Measurements from ENCODE around the gene SIDT1. TPM values are rescaled to one million over a fixed set of nuclear protein-coding genes. Genes with fewer than 3 reads are reported as not detected.

The SIDT1 gene
- total RNA-seq, result 59.9 TPM
- polyA plus RNA-seq, result 10 to 100 TPM; 13.6 to 18.1 (median 17.7) TPM

DNA sequence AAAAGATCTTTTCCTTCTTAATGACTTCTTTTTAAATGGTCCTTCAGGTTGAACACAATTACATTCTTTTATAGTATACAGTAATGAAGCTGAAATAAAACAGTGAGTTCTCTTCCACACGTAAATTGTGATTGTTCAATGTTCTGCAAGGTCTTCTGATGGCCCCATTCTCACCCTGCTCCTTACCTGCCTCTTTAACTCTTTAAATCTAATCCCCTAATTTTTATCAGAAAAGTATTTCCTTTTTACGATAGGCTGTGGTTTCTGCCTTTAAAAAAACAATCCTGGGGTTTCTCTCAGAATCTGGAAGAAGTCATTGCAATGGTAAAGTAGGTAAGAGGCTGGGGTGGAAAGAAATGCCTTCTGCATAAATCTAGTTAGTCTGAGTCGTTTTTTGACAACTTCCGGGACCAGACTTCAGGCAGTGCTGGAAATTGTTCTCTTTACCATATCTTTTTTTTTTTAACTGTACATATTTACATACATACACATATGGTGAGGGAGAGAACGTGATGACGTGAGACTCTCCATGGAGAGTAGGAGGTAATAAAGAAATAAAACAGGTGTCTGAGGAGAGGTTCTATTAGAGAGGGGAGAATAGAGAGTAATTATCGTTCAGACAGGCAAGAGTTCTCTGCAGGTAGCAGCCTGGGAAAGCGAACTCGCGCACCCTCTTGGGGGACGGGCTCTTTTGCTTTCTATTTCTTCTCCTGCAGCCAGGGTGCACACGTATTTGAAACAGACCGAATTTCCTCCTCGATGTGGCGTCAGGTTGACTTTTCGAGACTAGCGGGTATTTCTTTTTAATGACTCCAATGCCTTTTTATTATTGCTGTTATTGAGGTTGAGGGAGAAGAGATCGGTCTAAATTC lies at the start of gene SIDT1:
Gene SIDT1 (plus strand): TSS at position 730 of the 872 bp plus-strand sequence. CDS start 467 bp downstream, outside the sequence.
- Histone ChIP-seq H3K9me3 (ENCODE audit: control insufficient read depth in 2 of 2, low read length in 2 of 2) (no peaks in the 10 kb centered on the region), H3K4me3 (ENCODE audit: low read depth, low read length) (peak within 1 kb of the TSS; percentile 84), H3K27ac (ENCODE audit: insufficient read depth, low read length, poor library complexity, severe bottlenecking) (peak within 1 kb of the TSS; percentile 89), H3K4me1 (ENCODE audit: control insufficient read depth, insufficient read depth, low read length, poor library complexity, severe bottlenecking) (peaks cover 37% of the 10 kb centered on the region), H3K27me3 (ENCODE audit: control insufficient read depth, insufficient read depth, low read length) (no peaks in the 10 kb centered on the region), H3K36me3 (ENCODE audit: control insufficient read depth, insufficient read depth, low read length) (peaks cover under 1% of the 10 kb centered on the region)
- peak; percentile 83 to 84 for ATAC-seq (ENCODE audit: low read depth in 2 of 2)
- Mint-ChIP-seq H3K4me3 (peak within 1 kb of the TSS; percentile 96 to 100 (median 97)), H3K27ac (peak within 1 kb of the TSS; percentile 97 to 100 (median 100)), H3K27me3 (peaks cover 10% of the 10 kb centered on the region), H3K4me1 (peaks cover 26 to 52% (median 42%) of the 10 kb centered on the region in 4 donors), H3K9me3 (peaks cover 0 to 2% (median 0%) of the 10 kb centered on the region in 7 donors), H3K36me3 (peaks cover 9% of the 10 kb centered on the region)
- DNase-seq, result peak; percentile 50 to 90 (median 81)

DNA sequence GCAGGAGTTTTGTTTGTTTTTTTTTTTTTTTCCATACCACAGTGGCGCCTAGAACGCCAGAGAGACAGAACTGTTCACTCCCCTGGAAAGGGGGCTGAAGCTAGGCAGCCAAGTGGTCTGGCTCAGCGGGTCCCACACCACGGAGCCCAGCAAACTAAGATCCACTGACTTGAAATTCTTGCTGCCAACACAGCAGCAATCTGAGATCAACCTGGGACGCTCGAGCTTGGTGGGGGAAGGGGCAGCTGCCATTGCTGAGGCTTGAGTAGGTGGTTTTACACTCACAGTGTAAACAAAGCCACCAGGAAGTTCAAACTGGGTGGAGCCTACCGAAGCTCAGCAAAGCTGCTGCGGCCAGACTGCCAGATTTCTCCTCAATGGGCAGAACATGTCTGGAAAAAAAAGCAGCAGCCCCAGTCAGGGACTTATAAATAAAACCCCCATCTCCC lies 47.2 kb upstream of the SIDT1 start:
- peaks cover 18% of the 10 kb centered on the region for H3K36me3 Mint-ChIP-seq
- ATAC-seq (ENCODE audit: low read depth in 2 of 2) (peak in 1 of 2 donors; percentile 39), DNase-seq (peak in 2 of 3 donors; percentile 44 to 59)
- H3K4me3 Mint-ChIP-seq, result peak overlapping the region in 2 of 4 donors; percentile 42 to 65
- peaks cover 10% of the 10 kb centered on the region for H3K4me1 ChIP-seq (ENCODE audit: control insufficient read depth, insufficient read depth, low read length, poor library complexity, severe bottlenecking)
- H3K27me3 Mint-ChIP-seq, result no peaks in the 10 kb centered on the region
- H3K36me3 ChIP-seq (ENCODE audit: control insufficient read depth, insufficient read depth, low read length), result no peaks in the 10 kb centered on the region
- no peak overlapping the region for H3K4me3 ChIP-seq (ENCODE audit: low read depth, low read length)
- H3K4me1 Mint-ChIP-seq, result peaks cover 9 to 25% (median 12%) of the 10 kb centered on the region in 4 donors
- no peak overlapping the region for H3K27ac ChIP-seq (ENCODE audit: insufficient read depth, low read length, poor library complexity, severe bottlenecking)
- H3K27ac Mint-ChIP-seq, result peak overlapping the region; percentile 79 to 86 (median 84)
- H3K27me3 ChIP-seq (ENCODE audit: control insufficient read depth, insufficient read depth, low read length), result no peaks in the 10 kb centered on the region
- H3K9me3 ChIP-seq (ENCODE audit: control insufficient read depth in 2 of 2, low read length in 2 of 2), result no peaks in the 10 kb centered on the region
- H3K9me3 Mint-ChIP-seq, result peaks cover 0 to 11% (median 2%) of the 10 kb centered on the region in 7 donors

DNA sequence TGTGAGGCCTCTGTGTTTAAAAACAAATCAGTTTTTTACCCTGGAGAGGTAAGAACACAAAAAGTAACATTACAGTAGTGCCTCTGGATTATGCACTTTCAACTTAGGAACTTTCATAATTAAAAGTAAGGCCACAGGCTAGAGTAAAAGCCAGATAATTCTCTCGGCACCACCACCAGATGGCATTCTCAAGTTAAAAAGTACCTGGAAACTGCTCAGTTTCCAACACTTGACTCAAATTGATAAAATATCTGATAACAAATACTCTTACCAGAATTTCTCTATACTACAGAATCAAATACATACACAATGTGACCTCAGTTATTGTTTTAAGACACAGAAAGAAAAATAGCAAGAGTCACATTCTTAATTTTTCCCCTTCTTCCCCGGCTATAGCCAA lies 37.3 kb upstream of the SIDT1 start:
- Mint-ChIP-seq H3K9me3 (no peaks in the 10 kb centered on the region), H3K27me3 (no peaks in the 10 kb centered on the region), H3K4me1 (peaks cover 2 to 11% (median 5%) of the 10 kb centered on the region in 4 donors), H3K4me3 (no peak overlapping the region), H3K36me3 (peaks cover 19% of the 10 kb centered on the region), H3K27ac (no peak overlapping the region)
- H3K4me1 ChIP-seq (ENCODE audit: control insufficient read depth, insufficient read depth, low read length, poor library complexity, severe bottlenecking), result no peaks in the 10 kb centered on the region
- ATAC-seq (ENCODE audit: low read depth in 2 of 2), result peak in 1 of 2 donors; percentile 52
- peak in 2 of 3 donors; percentile 48 to 70 for DNase-seq
- H3K9me3 ChIP-seq (ENCODE audit: control insufficient read depth in 2 of 2, low read length in 2 of 2), result no peaks in the 10 kb centered on the region
- H3K27me3 ChIP-seq (ENCODE audit: control insufficient read depth, insufficient read depth, low read length), result no peaks in the 10 kb centered on the region
- no peak overlapping the region for H3K27ac ChIP-seq (ENCODE audit: insufficient read depth, low read length, poor library complexity, severe bottlenecking)
- no peak overlapping the region for H3K4me3 ChIP-seq (ENCODE audit: low read depth, low read length)
- H3K36me3 ChIP-seq (ENCODE audit: control insufficient read depth, insufficient read depth, low read length), result peaks cover 5% of the 10 kb centered on the region

DNA sequence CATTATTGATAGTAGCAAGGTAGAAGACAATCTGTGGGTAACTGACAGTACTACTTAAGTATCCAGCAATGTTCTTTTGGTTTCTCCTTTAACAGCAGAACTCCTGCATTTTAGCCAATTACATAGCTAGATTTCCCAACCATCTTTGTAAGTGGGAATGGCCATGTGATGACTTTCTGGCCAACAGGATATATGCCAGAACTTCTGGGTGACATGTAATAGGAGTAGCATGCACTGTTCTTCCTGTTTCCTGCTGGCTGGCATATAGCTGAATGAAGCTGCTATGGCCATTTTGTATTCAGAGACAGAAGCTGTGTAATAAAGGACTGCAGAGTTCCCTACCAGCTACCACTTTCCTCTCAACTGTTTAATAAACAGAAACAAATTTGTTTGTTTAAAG lies 35.4 kb upstream of the SIDT1 start:
- Histone ChIP-seq H3K27ac (ENCODE audit: insufficient read depth, low read length, poor library complexity, severe bottlenecking) (no peak overlapping the region), H3K27me3 (ENCODE audit: control insufficient read depth, insufficient read depth, low read length) (no peaks in the 10 kb centered on the region), H3K4me1 (ENCODE audit: control insufficient read depth, insufficient read depth, low read length, poor library complexity, severe bottlenecking) (no peaks in the 10 kb centered on the region), H3K4me3 (ENCODE audit: low read depth, low read length) (no peak overlapping the region), H3K9me3 (ENCODE audit: control insufficient read depth in 2 of 2, low read length in 2 of 2) (no peaks in the 10 kb centered on the region), H3K36me3 (ENCODE audit: control insufficient read depth, insufficient read depth, low read length) (peaks cover 5% of the 10 kb centered on the region)
- ATAC-seq (ENCODE audit: low read depth in 2 of 2) (no peak), DNase-seq (no peak)
- H3K27me3 Mint-ChIP-seq, result no peaks in the 10 kb centered on the region
- peaks cover 2 to 18% (median 10%) of the 10 kb centered on the region in 4 donors for H3K4me1 Mint-ChIP-seq
- peaks cover 10% of the 10 kb centered on the region for H3K36me3 Mint-ChIP-seq
- no peak overlapping the region for H3K4me3 Mint-ChIP-seq
- no peak overlapping the region for H3K27ac Mint-ChIP-seq
- no peaks in the 10 kb centered on the region for H3K9me3 Mint-ChIP-seq

DNA sequence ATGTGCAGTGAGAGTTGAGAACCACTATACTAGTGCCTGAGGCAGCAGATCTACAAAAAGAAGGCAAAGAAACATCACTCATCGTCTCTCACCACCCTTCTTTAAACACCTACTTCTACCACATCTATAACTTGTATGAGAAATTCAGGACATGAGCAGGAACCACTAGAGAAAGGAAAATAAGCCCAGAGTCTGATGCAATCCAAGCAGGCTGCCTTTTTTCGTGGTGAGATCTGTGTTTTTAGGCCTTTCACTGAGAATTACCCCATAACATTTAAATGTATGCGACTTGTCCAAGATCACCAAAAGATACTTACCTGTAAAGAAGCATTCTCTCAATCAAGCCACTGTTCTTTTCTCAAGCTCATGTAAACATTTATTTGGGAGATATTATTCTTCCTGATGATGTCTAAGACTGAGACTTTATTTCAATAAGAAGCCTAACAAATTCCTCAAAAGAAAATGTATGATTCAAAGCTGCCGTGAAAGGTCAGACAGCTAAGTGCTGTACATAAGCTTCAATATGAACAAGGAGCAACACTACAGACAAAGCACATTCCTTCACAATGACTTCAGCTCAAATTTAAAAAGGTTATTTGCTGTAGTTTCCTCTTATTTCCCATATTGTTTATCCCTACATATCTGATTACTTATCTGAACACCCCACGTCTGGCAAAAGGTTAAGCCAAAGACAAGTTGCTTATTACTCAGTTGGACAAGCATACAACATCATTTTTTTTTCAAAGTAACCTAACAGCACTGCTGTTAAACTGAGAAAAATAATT lies 33.9 kb upstream of the SIDT1 start:
- H3K36me3 Mint-ChIP-seq, result peaks cover 10% of the 10 kb centered on the region

DNA sequence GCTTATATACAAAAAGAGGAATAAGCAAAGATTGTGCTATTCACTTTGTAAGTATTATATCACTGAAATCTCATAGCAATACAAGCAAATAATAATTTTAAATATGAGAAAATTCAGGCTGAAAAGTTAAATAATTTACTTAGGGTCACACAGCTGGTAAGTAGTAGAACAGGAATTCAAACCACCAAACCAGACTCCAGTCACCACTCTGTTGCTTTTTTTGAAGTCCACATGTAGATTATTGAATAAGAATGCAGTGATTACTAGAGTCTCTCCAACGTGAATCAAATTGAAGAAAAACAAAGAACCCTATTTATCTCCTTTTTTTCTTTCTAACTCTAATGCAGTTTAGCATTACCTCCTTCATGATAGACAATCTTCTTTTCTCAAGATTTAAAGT lies 33.3 kb upstream of the SIDT1 start:
- DNase-seq, result no peak
- Histone ChIP-seq H3K27me3 (ENCODE audit: control insufficient read depth, insufficient read depth, low read length) (no peaks in the 10 kb centered on the region), H3K36me3 (ENCODE audit: control insufficient read depth, insufficient read depth, low read length) (peaks cover 5% of the 10 kb centered on the region), H3K4me3 (ENCODE audit: low read depth, low read length) (no peak overlapping the region), H3K4me1 (ENCODE audit: control insufficient read depth, insufficient read depth, low read length, poor library complexity, severe bottlenecking) (no peaks in the 10 kb centered on the region), H3K27ac (ENCODE audit: insufficient read depth, low read length, poor library complexity, severe bottlenecking) (no peak overlapping the region), H3K9me3 (ENCODE audit: control insufficient read depth in 2 of 2, low read length in 2 of 2) (no peaks in the 10 kb centered on the region)
- ATAC-seq (ENCODE audit: low read depth in 2 of 2), result no peak
- Mint-ChIP-seq H3K36me3 (peaks cover 10% of the 10 kb centered on the region), H3K27ac (peak overlapping the region in 1 of 3 donors; percentile 4), H3K4me3 (no peak overlapping the region), H3K27me3 (no peaks in the 10 kb centered on the region), H3K9me3 (no peaks in the 10 kb centered on the region), H3K4me1 (peaks cover 2 to 16% (median 11%) of the 10 kb centered on the region in 4 donors)

More for the DNA sequence above, 33.9 kb upstream of the SIDT1 start:
- H3K9me3 Mint-ChIP-seq, result no peaks in the 10 kb centered on the region
- H3K4me3 Mint-ChIP-seq, result no peak overlapping the region
- H3K27ac ChIP-seq (ENCODE audit: insufficient read depth, low read length, poor library complexity, severe bottlenecking), result no peak overlapping the region
- H3K4me3 ChIP-seq (ENCODE audit: low read depth, low read length), result no peak overlapping the region
- ATAC-seq (ENCODE audit: low read depth in 2 of 2), result no peak
- H3K36me3 ChIP-seq (ENCODE audit: control insufficient read depth, insufficient read depth, low read length), result peaks cover 5% of the 10 kb centered on the region
- no peak for DNase-seq
- no peaks in the 10 kb centered on the region for H3K27me3 ChIP-seq (ENCODE audit: control insufficient read depth, insufficient read depth, low read length)
- peaks cover 2 to 18% (median 11%) of the 10 kb centered on the region in 4 donors for H3K4me1 Mint-ChIP-seq
- H3K9me3 ChIP-seq (ENCODE audit: control insufficient read depth in 2 of 2, low read length in 2 of 2), result no peaks in the 10 kb centered on the region
- no peak overlapping the region for H3K27ac Mint-ChIP-seq
- H3K4me1 ChIP-seq (ENCODE audit: control insufficient read depth, insufficient read depth, low read length, poor library complexity, severe bottlenecking), result no peaks in the 10 kb centered on the region
- no peaks in the 10 kb centered on the region for H3K27me3 Mint-ChIP-seq

DNA sequence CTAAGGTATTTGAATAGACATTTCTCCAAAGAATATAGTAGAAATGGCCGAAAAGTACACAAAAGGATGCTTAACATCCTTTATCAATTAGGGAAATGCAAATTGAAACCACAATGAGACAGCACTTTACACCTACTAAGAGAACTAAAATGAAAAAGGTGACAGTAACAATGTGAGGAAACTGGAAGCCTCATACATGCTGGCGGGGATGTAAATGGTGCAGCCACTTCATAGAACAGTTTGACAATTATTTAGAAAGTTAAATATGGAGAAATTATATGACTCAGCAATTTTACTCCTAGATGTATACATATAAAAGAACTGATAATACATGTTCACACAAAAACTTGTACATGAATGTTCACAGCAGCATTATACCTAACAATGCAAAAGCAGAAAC lies 30.8 kb upstream of the SIDT1 start:
- ATAC-seq (ENCODE audit: low read depth in 2 of 2), result no peak
- H3K27ac Mint-ChIP-seq, result no peak overlapping the region
- Histone ChIP-seq H3K27ac (ENCODE audit: insufficient read depth, low read length, poor library complexity, severe bottlenecking) (no peak overlapping the region), H3K9me3 (ENCODE audit: control insufficient read depth in 2 of 2, low read length in 2 of 2) (no peaks in the 10 kb centered on the region), H3K36me3 (ENCODE audit: control insufficient read depth, insufficient read depth, low read length) (peaks cover 21% of the 10 kb centered on the region), H3K27me3 (ENCODE audit: control insufficient read depth, insufficient read depth, low read length) (no peaks in the 10 kb centered on the region), H3K4me1 (ENCODE audit: control insufficient read depth, insufficient read depth, low read length, poor library complexity, severe bottlenecking) (no peaks in the 10 kb centered on the region), H3K4me3 (ENCODE audit: low read depth, low read length) (no peak overlapping the region)
- H3K4me3 Mint-ChIP-seq, result no peak overlapping the region
- H3K4me1 Mint-ChIP-seq, result peaks cover 2 to 9% (median 6%) of the 10 kb centered on the region in 4 donors
- no peaks in the 10 kb centered on the region for H3K27me3 Mint-ChIP-seq
- peaks cover 18% of the 10 kb centered on the region for H3K36me3 Mint-ChIP-seq
- DNase-seq, result peak in 1 of 3 donors; percentile 51
- no peaks in the 10 kb centered on the region for H3K9me3 Mint-ChIP-seq
